ENCODE data around the gene SAMSN1. TPM values are rescaled to one million over a fixed set of nuclear protein-coding genes. Genes with fewer than 3 reads are reported as not detected.

The SAMSN1 gene
- total RNA-seq, 2 donors from 2014 or later: 1.4 TPM; not detected in 1

GRCh38 chr21:14484188-14485009, 61.7 kb downstream of the SAMSN1 start:
- Mint-ChIP-seq H3K4me3 (no peak overlapping the region), H3K4me1 (no peaks in the 10 kb centered on the region), H3K36me3 (ENCODE audit: low read depth) (no peaks in the 10 kb centered on the region), H3K27me3 (ENCODE audit: insufficient read depth) (no peaks in the 10 kb centered on the region), H3K27ac (no peak overlapping the region), H3K9me3 (no peaks in the 10 kb centered on the region)
- WGBS, 2 experiments (ENCODE audit: insufficient coverage in 1 of 2, insufficient read length in 1 of 2): 92 to 100% methylated on average over 1 of the region's 2 CpGs
- Histone ChIP-seq H3K36me3 (ENCODE audit: control insufficient read depth, insufficient read depth, low read length) (no peaks in the 10 kb centered on the region), H3K9ac (ENCODE audit: extremely low read depth, low read length, poor library complexity, severe bottlenecking) (no peak overlapping the region), H3K4me3 (ENCODE audit: low read length) (no peak overlapping the region), H3K9me3 (ENCODE audit: control insufficient read depth, low read length) (no peaks in the 10 kb centered on the region), H3K4me1 (ENCODE audit: control insufficient read depth, insufficient read depth, low read length) (no peaks in the 10 kb centered on the region), H3K27ac (ENCODE audit: low read depth, low read length) (no peak overlapping the region), H3K27me3 (ENCODE audit: control insufficient read depth, insufficient read depth, low read length, poor library complexity, severe bottlenecking) (no peaks in the 10 kb centered on the region)
- DNase-seq: no peak
- no peak for TF ChIP-seq CTCF (conservative IDR thresholded peaks at IDR 0.05)

- H3K9ac ChIP-seq (ENCODE audit: extremely low read depth, low read length, poor library complexity, severe bottlenecking): no peak overlapping the region
- Mint-ChIP-seq H3K27ac (no peak overlapping the region), H3K9me3 (no peaks in the 10 kb centered on the region), H3K27me3 (ENCODE audit: insufficient read depth) (no peaks in the 10 kb centered on the region), H3K36me3 (ENCODE audit: low read depth) (no peaks in the 10 kb centered on the region), H3K4me3 (no peak overlapping the region), H3K4me1 (no peaks in the 10 kb centered on the region)
- no peak for DNase-seq
- no peak overlapping the region for H3K4me3 ChIP-seq (ENCODE audit: low read length)
- WGBS, 2 experiments (ENCODE audit: insufficient coverage in 1 of 2, insufficient read length in 1 of 2): 92 to 97% methylated on average over 7 to 8 of the region's 8 CpGs
- H3K36me3 ChIP-seq (ENCODE audit: control insufficient read depth, insufficient read depth, low read length): no peaks in the 10 kb centered on the region
- no peaks in the 10 kb centered on the region for H3K9me3 ChIP-seq (ENCODE audit: control insufficient read depth, low read length)
- H3K4me1 ChIP-seq (ENCODE audit: control insufficient read depth, insufficient read depth, low read length): no peaks in the 10 kb centered on the region
- TF ChIP-seq CTCF (conservative IDR thresholded peaks at IDR 0.05): no peak
- no peaks in the 10 kb centered on the region for H3K27me3 ChIP-seq (ENCODE audit: control insufficient read depth, insufficient read depth, low read length, poor library complexity, severe bottlenecking)
- no peak overlapping the region for H3K27ac ChIP-seq (ENCODE audit: low read depth, low read length)
Observed at GRCh38 chr21:14483296-14483695, 62.8 kb downstream of the SAMSN1 start.

- no peaks in the 10 kb centered on the region for H3K4me1 Mint-ChIP-seq
- DNase-seq: no peak
- no peak overlapping the region for H3K27ac ChIP-seq (ENCODE audit: low read depth, low read length)
Observed at GRCh38 chr21:14482165-14482564, 64.0 kb downstream of the SAMSN1 start.

More at GRCh38 chr21:14482165-14482564, 64.0 kb downstream of the SAMSN1 start:
- Mint-ChIP-seq H3K9me3 (no peaks in the 10 kb centered on the region), H3K36me3 (ENCODE audit: low read depth) (no peaks in the 10 kb centered on the region), H3K27ac (no peak overlapping the region), H3K4me3 (no peak overlapping the region), H3K27me3 (ENCODE audit: insufficient read depth) (no peaks in the 10 kb centered on the region)
- no peak for TF ChIP-seq CTCF (conservative IDR thresholded peaks at IDR 0.05)
- no peaks in the 10 kb centered on the region for H3K36me3 ChIP-seq (ENCODE audit: control insufficient read depth, insufficient read depth, low read length)
- no peak overlapping the region for H3K9ac ChIP-seq (ENCODE audit: extremely low read depth, low read length, poor library complexity, severe bottlenecking)
- WGBS, 2 experiments (ENCODE audit: insufficient coverage in 1 of 2, insufficient read length in 1 of 2): 86 to 93% methylated on average over 2 to 5 of the region's 7 CpGs
- H3K9me3 ChIP-seq (ENCODE audit: control insufficient read depth, low read length): no peaks in the 10 kb centered on the region
- no peaks in the 10 kb centered on the region for H3K27me3 ChIP-seq (ENCODE audit: control insufficient read depth, insufficient read depth, low read length, poor library complexity, severe bottlenecking)
- no peak overlapping the region for H3K4me3 ChIP-seq (ENCODE audit: low read length)
- H3K4me1 ChIP-seq (ENCODE audit: control insufficient read depth, insufficient read depth, low read length): no peaks in the 10 kb centered on the region
